DND-41 (cell line): ENCODE data around the gene IGFBP6.

Source experiments
- ATAC-seq: fragments of 200-7000 bp; cut with Tn5 transposase; 3 replicates; pipeline ENCODE4 v1.9.1; 2021; ENCODE audit warnings: low read depth; ENCODE audit not compliant: insufficient read depth
- DNase-seq: peaks from one replicate; pipeline ENCODE4 v3.0.0-alpha.2; 2020
- H2AFZ ChIP-seq: 2 replicates; pipeline ENCODE4 v1.6.0; 2012; ENCODE audit warnings: low read depth, low read length
- H3K27ac ChIP-seq: 2 replicates; pipeline ENCODE4 v1.5.1; 2012; ENCODE audit warnings: low read length, inconsistent platforms
- H3K27me3 ChIP-seq: fragments of 200-600 bp; sonication (generic); 2 replicates; pipeline ENCODE4 v1.6.0; 2012; ENCODE audit warnings: low read length, mild to moderate bottlenecking, inconsistent platforms; ENCODE audit not compliant: insufficient read depth, poor library complexity
- H3K36me3 ChIP-seq: 2 replicates; pipeline ENCODE4 v1.5.1; 2012; ENCODE audit warnings: low read length, inconsistent platforms; ENCODE audit not compliant: insufficient read depth
- H3K4me1 ChIP-seq: 2 replicates; pipeline ENCODE4 v1.5.1; 2012; ENCODE audit warnings: mild to moderate bottlenecking, low read length; ENCODE audit not compliant: insufficient read depth
- H3K4me2 ChIP-seq: 2 replicates; pipeline ENCODE4 v1.6.0; 2012; ENCODE audit warnings: mild to moderate bottlenecking, moderate library complexity, low read length, inconsistent platforms; ENCODE audit not compliant: insufficient read depth
- H3K4me3 ChIP-seq, 2 experiments: fragments of 200-600 bp in 1 of 2; shearing (Covaris generic) in 1 of 2; 2 replicates each; pipeline ENCODE4 v1.5.1; 2012 to 2016; ENCODE audit warnings: inconsistent platforms in 2 of 2, low read length in 2 of 2, mild to moderate bottlenecking in 2 of 2, low read depth in 1 of 2, moderate library complexity in 1 of 2
- H3K79me2 ChIP-seq: 2 replicates; pipeline ENCODE4 v1.6.0; 2012; ENCODE audit warnings: low read length, inconsistent platforms; ENCODE audit not compliant: insufficient read depth
- H3K9ac ChIP-seq: 2 replicates; pipeline ENCODE4 v1.6.0; 2012; ENCODE audit warnings: low read depth, mild to moderate bottlenecking, inconsistent platforms, low read length, moderate library complexity
- H3K9me3 ChIP-seq: 2 replicates; pipeline ENCODE4 v1.5.1; 2012; ENCODE audit warnings: low read length, moderate library complexity, mild to moderate bottlenecking, inconsistent platforms; ENCODE audit not compliant: insufficient read depth, severe bottlenecking
- H4K20me1 ChIP-seq: 2 replicates; pipeline ENCODE4 v1.6.0; 2012; ENCODE audit warnings: low read length; ENCODE audit not compliant: insufficient read depth
- CTCF ChIP-seq: IDR thresholded peaks from 2 replicates; pipeline ENCODE4 v1.5.1; 2012; ENCODE audit warnings: borderline replicate concordance, low read length, moderate library complexity, mild to moderate bottlenecking; ENCODE audit not compliant: poor library complexity, severe bottlenecking; ENCODE audit errors: extremely low read depth
- EZH2 ChIP-seq: IDR thresholded peaks from 3 replicates; pipeline ENCODE4 v1.6.1; 2012; ENCODE audit warnings: borderline replicate concordance, low read depth, mild to moderate bottlenecking, moderate library complexity, low read length, inconsistent platforms; ENCODE audit not compliant: severe bottlenecking

Gene IGFBP6

DNA sequence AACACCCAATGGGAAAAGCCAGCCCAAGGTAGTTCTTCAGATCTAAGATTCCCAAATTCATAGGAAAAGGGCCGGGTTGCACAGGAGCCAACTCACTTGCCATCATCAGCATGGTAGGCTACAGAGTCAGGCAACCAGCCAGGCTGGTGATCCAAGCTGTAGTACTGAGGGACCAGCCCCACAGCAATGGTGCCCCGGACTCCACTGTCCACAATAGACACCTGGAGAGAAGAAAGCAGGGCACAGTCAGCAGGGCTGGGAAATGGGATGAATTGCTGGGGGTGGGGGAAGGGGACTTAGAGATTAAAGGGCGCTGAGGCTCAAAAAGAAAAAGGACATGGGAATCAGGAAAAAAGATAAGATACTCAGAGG is 22.5 kb upstream of the IGFBP6 start:
- peaks cover 18% of the 10 kb centered on the region for H3K4me1 ChIP-seq

DNA sequence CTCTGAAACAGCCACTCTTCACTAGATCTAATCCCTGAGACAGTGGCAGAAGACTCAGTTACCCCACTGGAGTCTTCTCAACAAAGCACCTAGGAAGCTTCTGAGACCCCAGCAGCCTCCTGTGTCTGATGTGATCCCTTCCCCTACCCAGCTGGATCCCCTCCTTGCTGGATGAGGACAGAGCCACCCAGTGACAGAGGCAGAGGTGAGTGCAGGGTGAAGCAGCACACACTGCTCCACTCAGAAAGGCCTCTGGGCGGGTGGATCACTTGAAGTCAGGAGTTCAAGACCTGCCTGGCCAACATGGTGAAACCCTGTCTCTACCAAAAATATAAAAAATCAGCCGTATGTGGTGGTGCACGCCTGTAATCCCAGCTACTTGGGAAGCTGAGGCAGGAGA is 21.0 kb upstream of the IGFBP6 start:
- H3K4me3 ChIP-seq = no peak overlapping the region
- H4K20me1 ChIP-seq = no peaks in the 10 kb centered on the region
- H3K27me3 ChIP-seq = no peaks in the 10 kb centered on the region
- no peak overlapping the region for H2AFZ ChIP-seq
- TF ChIP-seq EZH2 (no peak), CTCF (no peak)
- H3K9me3 ChIP-seq = no peaks in the 10 kb centered on the region
- no peak overlapping the region for H3K27ac ChIP-seq
- no peak overlapping the region for H3K4me2 ChIP-seq
- H3K9ac ChIP-seq = no peak overlapping the region
- H3K79me2 ChIP-seq = peaks cover 9% of the 10 kb centered on the region
- DNase-seq (no peak), ATAC-seq (no peak)
- H3K4me1 ChIP-seq = peaks cover 19% of the 10 kb centered on the region
- peaks cover 30% of the 10 kb centered on the region for H3K36me3 ChIP-seq

More for the DNA sequence above, 22.5 kb upstream of the IGFBP6 start:
- no peak for ATAC-seq
- Histone ChIP-seq H4K20me1 (no peaks in the 10 kb centered on the region), H3K9me3 (no peaks in the 10 kb centered on the region), H2AFZ (no peak overlapping the region), H3K4me2 (no peak overlapping the region), H3K36me3 (peaks cover 43% of the 10 kb centered on the region), H3K27me3 (no peaks in the 10 kb centered on the region), H3K9ac (no peak overlapping the region), H3K79me2 (peaks cover 9% of the 10 kb centered on the region), H3K27ac (no peak overlapping the region), H3K4me3 (no peak overlapping the region)
- no peak for DNase-seq
- TF ChIP-seq CTCF (no peak), EZH2 (no peak)

DNA sequence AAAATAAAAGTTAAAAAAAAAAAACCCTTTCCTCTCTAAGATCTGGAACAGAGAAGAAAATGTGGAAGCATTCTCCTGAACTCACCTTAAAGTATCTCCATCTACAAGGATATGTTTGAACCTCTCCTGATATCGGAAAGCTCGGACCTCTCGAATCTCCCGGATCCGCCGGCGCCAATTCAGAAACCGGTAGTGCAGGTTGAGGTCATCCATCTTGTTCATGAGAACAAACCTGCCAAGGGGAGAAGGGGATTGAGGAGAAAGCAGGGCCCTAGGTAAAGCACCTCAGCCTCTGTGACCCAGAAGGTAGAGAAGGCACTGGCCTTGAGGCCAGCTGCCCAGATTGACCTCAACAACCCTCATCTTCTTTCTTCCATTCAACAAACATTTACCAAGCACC is 20.4 kb upstream of the IGFBP6 start:
- DNase-seq = no peak
- no peak for TF ChIP-seq CTCF
- no peak for TF ChIP-seq EZH2
- H3K4me3 ChIP-seq = no peak overlapping the region
- peaks cover 30% of the 10 kb centered on the region for H3K36me3 ChIP-seq
- H3K4me1 ChIP-seq = peaks cover 19% of the 10 kb centered on the region
- H3K9ac ChIP-seq = no peak overlapping the region
- H4K20me1 ChIP-seq = no peaks in the 10 kb centered on the region
- no peaks in the 10 kb centered on the region for H3K27me3 ChIP-seq
- no peak overlapping the region for H2AFZ ChIP-seq
- ATAC-seq = no peak
- 0 out of 2 replicates have a peak overlapping the region, but pooled peaks have one; percentile 17 for H3K4me2 ChIP-seq
- peaks cover 9% of the 10 kb centered on the region for H3K79me2 ChIP-seq
- H3K27ac ChIP-seq = no peak overlapping the region
- no peaks in the 10 kb centered on the region for H3K9me3 ChIP-seq
